OCI-LY3 (cell line): ENCODE data around the gene INSM2.

Experiments
- H2AFZ ChIP-seq: fragments of 200-600, 300-600 bp; shearing (Covaris generic); 2 replicates; pipeline ENCODE4 v1.6.0; 2014; ENCODE audit warnings: antibody characterized with exemption, low read depth, low read length
- H3K27ac ChIP-seq: fragments of 200-600, 300-600 bp; sonication (generic); 2 replicates; pipeline ENCODE4 v1.5.1; 2014; ENCODE audit warnings: mild to moderate bottlenecking, low read length, moderate library complexity, mixed read lengths
- H3K27me3 ChIP-seq: fragments of 200-600, 300-600 bp; sonication (generic); 2 replicates; pipeline ENCODE4 v1.6.1; 2014; ENCODE audit warnings: low read depth, low read length, mixed read lengths
- H3K36me3 ChIP-seq: fragments of 200-600, 300-600 bp; sonication (generic); replicated peaks from 2 replicates; pipeline ENCODE3; 2014; ENCODE audit warnings: low read depth, low read length, mixed read lengths
- H3K4me1 ChIP-seq: fragments of 300-600, 200-600 bp; sonication (generic); 2 replicates; pipeline ENCODE4 v1.6.1; 2014; ENCODE audit warnings: low read length, mixed read lengths
- H3K4me2 ChIP-seq: fragments of 200-600, 300-600 bp; sonication (generic); 2 replicates; pipeline ENCODE4 v1.6.1; 2014; ENCODE audit warnings: low read length, mixed read lengths
- H3K4me3 ChIP-seq: fragments of 300-600, 200-600 bp; sonication (generic); 2 replicates; pipeline ENCODE4 v1.5.1; 2014; ENCODE audit warnings: antibody characterized with exemption, mild to moderate bottlenecking, low read length, moderate library complexity
- H3K79me2 ChIP-seq: fragments of 300-600, 200-600 bp; shearing (Covaris generic); 2 replicates; pipeline ENCODE4 v1.6.1; 2014; ENCODE audit warnings: mild to moderate bottlenecking, low read length, mixed read lengths
- H3K9ac ChIP-seq: fragments of 300-600, 200-600 bp; shearing (Covaris generic); 2 replicates; pipeline ENCODE4 v1.6.0; 2014; ENCODE audit warnings: mild to moderate bottlenecking, low read length, moderate library complexity
- H3K9me3 ChIP-seq: fragments of 200-600, 300-600 bp; shearing (Covaris generic); 2 replicates; pipeline ENCODE4 v1.6.1; 2014; ENCODE audit warnings: low read length, mixed read lengths; ENCODE audit not compliant: insufficient read depth
- H4K20me1 ChIP-seq: fragments of 200-600, 300-600 bp; sonication (generic); 2 replicates; pipeline ENCODE4 v1.6.1; 2016; ENCODE audit warnings: low read length, mixed read lengths; ENCODE audit not compliant: insufficient read depth
- EZH2phosphoT487 ChIP-seq: fragments of 200-600 bp; shearing (Covaris generic); IDR thresholded peaks from 2 replicates; pipeline ENCODE4 v1.6.1; 2018; ENCODE audit warnings: antibody characterized with exemption, mixed run types, low read depth
- TF ChIP-seq, protein P1 (sequence below): fragments of 200-600, 300-600 bp; sonication (generic); IDR thresholded peaks from 2 replicates; pipeline ENCODE4 v1.5.1; 2014; ENCODE audit warnings: antibody characterized with exemption, low read length, low read depth

Gene INSM2, protein sequence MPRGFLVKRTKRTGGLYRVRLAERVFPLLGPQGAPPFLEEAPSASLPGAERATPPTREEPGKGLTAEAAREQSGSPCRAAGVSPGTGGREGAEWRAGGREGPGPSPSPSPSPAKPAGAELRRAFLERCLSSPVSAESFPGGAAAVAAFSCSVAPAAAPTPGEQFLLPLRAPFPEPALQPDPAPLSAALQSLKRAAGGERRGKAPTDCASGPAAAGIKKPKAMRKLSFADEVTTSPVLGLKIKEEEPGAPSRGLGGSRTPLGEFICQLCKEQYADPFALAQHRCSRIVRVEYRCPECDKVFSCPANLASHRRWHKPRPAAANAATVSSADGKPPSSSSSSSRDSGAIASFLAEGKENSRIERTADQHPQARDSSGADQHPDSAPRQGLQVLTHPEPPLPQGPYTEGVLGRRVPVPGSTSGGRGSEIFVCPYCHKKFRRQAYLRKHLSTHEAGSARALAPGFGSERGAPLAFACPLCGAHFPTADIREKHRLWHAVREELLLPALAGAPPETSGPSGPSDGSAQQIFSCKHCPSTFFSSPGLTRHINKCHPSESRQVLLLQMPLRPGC

DNA sequence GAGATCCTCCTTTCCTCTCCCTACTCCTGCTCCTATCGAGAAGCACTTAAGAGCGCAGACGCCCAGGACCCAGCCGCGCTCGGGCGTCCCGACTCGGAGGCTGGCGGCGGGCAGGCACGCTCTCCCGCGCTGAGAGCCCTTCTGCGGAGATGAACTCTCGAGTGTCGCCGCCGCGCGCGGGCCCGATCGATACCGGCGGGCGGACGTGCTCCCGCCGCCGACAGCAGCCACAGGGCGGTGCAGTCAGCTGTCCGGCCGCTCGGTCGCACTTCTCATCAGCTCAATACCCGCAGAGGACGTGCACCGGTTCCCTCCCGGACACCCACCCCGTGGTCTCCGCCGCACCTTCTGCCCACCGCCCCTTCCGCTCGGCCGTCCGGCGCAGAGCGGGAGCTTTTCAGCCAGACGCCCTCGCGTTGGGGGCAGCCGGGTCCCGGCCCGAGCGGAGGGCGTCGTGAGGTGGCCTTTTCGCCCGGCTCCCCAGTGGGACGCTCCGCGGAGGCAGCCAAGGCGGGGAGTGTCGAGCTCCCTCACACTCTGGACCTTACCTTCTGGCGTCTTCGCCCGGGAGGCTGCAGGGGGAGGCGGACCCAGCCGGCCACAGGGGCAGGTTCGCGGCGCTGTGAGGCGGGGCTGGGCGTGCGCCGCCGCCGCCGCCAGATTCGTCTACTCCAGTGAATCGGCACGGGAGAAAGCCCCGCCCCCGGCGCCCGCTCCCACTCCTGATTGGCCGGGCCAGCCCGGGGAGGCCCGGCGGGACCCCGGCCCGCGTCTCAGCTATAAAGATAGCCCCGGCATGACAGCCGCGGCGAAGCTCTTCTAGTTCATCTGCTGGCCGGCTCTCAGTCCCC is at the start of gene INSM2:
INSM2 (plus strand) TSS at position 808 of the 851 bp plus-strand sequence. CDS start 89 bp downstream, outside the sequence.
- Histone ChIP-seq H3K9ac (peak within 1 kb of the TSS; percentile 41), H3K4me3 (peak within 1 kb of the TSS; percentile 84)

DNA sequence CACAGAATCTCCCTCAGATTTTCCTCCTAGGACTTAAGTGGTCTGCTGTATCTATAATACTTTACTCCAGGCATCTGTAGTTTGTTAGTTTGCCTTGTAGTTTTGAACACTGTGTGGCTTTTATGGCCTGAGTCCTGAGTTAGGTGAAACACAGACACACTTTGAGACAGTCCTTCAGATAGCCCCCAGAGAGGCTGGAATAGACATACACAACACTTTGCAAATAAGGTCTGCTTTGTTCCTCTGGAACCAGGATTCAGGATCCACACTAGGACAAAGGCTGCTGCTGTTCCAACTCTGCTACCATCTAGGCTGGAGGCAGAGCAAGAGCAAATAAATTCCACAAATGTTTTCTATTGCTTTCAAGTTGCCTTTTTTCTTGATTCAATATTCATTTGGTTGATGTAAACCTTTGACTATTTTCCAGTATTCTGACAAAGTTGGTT is 41.4 kb upstream of the INSM2 start:
- Histone ChIP-seq H3K27me3 (no peaks in the 10 kb centered on the region), H2AFZ (no peak overlapping the region), H3K4me3 (no peak overlapping the region), H3K27ac (no peak overlapping the region), H3K9ac (no peak overlapping the region), H4K20me1 (no peaks in the 10 kb centered on the region), H3K9me3 (no peaks in the 10 kb centered on the region), H3K4me1 (no peaks in the 10 kb centered on the region), H3K79me2 (no peaks in the 10 kb centered on the region), H3K4me2 (no peak overlapping the region), H3K36me3 (peaks cover 4% of the 10 kb centered on the region)
- TF ChIP-seq EZH2phosphoT487 = no peak
- TF ChIP-seq, protein P1, sequence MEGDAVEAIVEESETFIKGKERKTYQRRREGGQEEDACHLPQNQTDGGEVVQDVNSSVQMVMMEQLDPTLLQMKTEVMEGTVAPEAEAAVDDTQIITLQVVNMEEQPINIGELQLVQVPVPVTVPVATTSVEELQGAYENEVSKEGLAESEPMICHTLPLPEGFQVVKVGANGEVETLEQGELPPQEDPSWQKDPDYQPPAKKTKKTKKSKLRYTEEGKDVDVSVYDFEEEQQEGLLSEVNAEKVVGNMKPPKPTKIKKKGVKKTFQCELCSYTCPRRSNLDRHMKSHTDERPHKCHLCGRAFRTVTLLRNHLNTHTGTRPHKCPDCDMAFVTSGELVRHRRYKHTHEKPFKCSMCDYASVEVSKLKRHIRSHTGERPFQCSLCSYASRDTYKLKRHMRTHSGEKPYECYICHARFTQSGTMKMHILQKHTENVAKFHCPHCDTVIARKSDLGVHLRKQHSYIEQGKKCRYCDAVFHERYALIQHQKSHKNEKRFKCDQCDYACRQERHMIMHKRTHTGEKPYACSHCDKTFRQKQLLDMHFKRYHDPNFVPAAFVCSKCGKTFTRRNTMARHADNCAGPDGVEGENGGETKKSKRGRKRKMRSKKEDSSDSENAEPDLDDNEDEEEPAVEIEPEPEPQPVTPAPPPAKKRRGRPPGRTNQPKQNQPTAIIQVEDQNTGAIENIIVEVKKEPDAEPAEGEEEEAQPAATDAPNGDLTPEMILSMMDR = no peak

More for the DNA sequence above, at the start of gene INSM2:
- Histone ChIP-seq H3K36me3 (no peaks in the 10 kb centered on the region), H3K4me1 (0 out of 2 replicates have a peak, but pooled peaks cover 4% of the 10 kb centered on the region), H3K27me3 (peaks cover 14% of the 10 kb centered on the region; the same call in 1 of the 2 replicates), H4K20me1 (no peaks in the 10 kb centered on the region), H3K9me3 (no peaks in the 10 kb centered on the region), H3K27ac (no peak within 1 kb of the TSS), H3K4me2 (peak within 1 kb of the TSS; percentile 76), H2AFZ (peak within 1 kb of the TSS; percentile 63), H3K79me2 (no peaks in the 10 kb centered on the region)
- no peak for TF ChIP-seq EZH2phosphoT487
- TF ChIP-seq, protein P1 = no peak

DNA sequence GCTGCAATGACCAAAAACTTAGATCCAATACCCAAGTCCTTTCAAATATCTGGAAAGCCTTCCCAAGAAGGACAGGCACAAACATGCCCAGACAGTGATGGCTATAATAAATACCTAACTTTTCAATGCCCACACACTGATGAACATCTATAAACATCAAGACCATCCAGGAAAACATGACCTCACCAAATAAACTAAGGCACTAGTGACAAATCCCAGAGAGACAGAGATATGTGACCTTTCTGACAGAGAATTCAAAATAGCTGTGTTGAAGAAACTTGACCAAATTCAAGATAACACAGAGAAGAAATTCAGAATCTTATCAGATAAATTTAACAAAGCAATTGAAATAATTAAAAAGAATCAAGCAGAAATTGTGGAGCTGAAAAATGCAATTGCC is 38.7 kb upstream of the INSM2 start:
- Histone ChIP-seq H3K4me2 (no peak overlapping the region), H2AFZ (no peak overlapping the region), H3K9me3 (no peaks in the 10 kb centered on the region), H3K36me3 (peaks cover 4% of the 10 kb centered on the region), H3K79me2 (no peaks in the 10 kb centered on the region), H3K9ac (no peak overlapping the region), H3K4me1 (no peaks in the 10 kb centered on the region), H4K20me1 (no peaks in the 10 kb centered on the region), H3K27ac (no peak overlapping the region), H3K27me3 (no peaks in the 10 kb centered on the region), H3K4me3 (no peak overlapping the region)
- TF ChIP-seq, protein P1 = no peak
- no peak for TF ChIP-seq EZH2phosphoT487
